MM.1S (cell line): Measurements from ENCODE around the gene ZNF558.
"Not testable (repeated sequence)": the region's sequence is repeated elsewhere in the genome, so short reads cannot be mapped to it uniquely, and the experiment has no call there.

Experiments
- CTCF ChIP-seq: fragments of 300-600 bp; sonication (generic); IDR thresholded peaks from 2 replicates; pipeline ENCODE4 v1.5.1; 2016; ENCODE audit warnings: antibody characterized with exemption, low read length, mixed read lengths
- EZH2 ChIP-seq: fragments of 300-600 bp; sonication (generic); optimal IDR thresholded peaks from 2 replicates; pipeline ENCODE3; 2017; ENCODE audit warnings: low read depth, mild to moderate bottlenecking, antibody characterized with exemption, low read length, mixed read lengths
- EZH2phosphoT487 ChIP-seq: fragments of 300-600 bp; sonication (generic); IDR thresholded peaks from 2 replicates; pipeline ENCODE4 v1.6.1; 2018; ENCODE audit warnings: antibody characterized with exemption, low read length

DNA sequence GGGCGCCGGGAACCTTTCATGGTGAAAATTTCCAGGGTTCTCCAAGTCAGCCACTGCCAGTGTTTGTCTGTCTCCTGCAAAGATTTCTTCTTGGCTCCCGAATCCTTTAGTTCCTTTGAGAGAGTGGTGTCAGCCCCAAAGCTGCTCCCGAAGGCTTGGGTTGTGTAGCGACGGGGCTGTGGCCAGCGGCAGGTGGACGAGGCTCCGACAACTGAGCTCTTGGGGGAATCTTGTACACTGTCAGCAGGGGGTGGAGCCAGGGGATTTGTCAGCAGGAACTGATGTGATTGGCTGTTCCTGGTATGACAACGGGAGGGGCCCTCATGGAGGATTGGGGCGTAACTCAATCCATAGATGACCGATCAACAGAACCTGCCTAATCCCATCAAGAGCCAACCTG is 58.5 kb downstream of the ZNF558 start:
- not testable (repeated sequence) for TF ChIP-seq CTCF, EZH2phosphoT487, EZH2
